Panc1 (cell line): ENCODE data around the gene TSHR.

Source experiments
- CTCF ChIP-seq: fragments of 450-650 bp; IDR thresholded peaks from 2 replicates; pipeline ENCODE4 v1.5.1; 2017; ENCODE audit warnings: mild to moderate bottlenecking
- POLR2AphosphoS5 ChIP-seq: IDR thresholded peaks from 2 replicates; pipeline ENCODE4 v1.6.1; 2012; ENCODE audit warnings: mild to moderate bottlenecking, low read depth, low read length, moderate library complexity
- REST ChIP-seq, 2 experiments: IDR thresholded peaks; 2 replicates each; pipeline ENCODE4 v1.6.1; 2011 to 2012; ENCODE audit warnings: low read depth in 2 of 2, control low read depth in 1 of 2, low read length in 1 of 2, mild to moderate bottlenecking in 1 of 2, moderate library complexity in 1 of 2; ENCODE audit not compliant: insufficient read depth in 1 of 2
- SIN3A ChIP-seq: IDR thresholded peaks from 2 replicates; pipeline ENCODE4 v1.6.1; 2012; ENCODE audit warnings: low read depth, mild to moderate bottlenecking, low read length, moderate library complexity, borderline replicate concordance; ENCODE audit not compliant: insufficient read depth
- TCF7L2 ChIP-seq: IDR thresholded peaks from 2 replicates; pipeline ENCODE4 v1.6.1; 2011; ENCODE audit warnings: mild to moderate bottlenecking, low read depth, low read length, inconsistent platforms

- TF ChIP-seq CTCF (no peak), POLR2AphosphoS5 (no peak), TCF7L2 (no peak), SIN3A (no peak), REST (IDR thresholded peaks at IDR 0.05; ENCODE audit: insufficient read depth in 1 of 2, low read depth in 2 of 2, low read length in 1 of 2) (no peak)
Measured at GRCh38 chr14:81162941-81163340, 207.5 kb downstream of the TSHR start.
